ENCODE measurements around the gene PLCD4.

The PLCD4 gene

GRCh38 chr2:218618102-218618860 is 10.6 kb downstream of the PLCD4 start:
- in situ Hi-C loops (cut with MboI; ENCODE audit: low sequenced_read_pairs): no loop called here

DNA sequence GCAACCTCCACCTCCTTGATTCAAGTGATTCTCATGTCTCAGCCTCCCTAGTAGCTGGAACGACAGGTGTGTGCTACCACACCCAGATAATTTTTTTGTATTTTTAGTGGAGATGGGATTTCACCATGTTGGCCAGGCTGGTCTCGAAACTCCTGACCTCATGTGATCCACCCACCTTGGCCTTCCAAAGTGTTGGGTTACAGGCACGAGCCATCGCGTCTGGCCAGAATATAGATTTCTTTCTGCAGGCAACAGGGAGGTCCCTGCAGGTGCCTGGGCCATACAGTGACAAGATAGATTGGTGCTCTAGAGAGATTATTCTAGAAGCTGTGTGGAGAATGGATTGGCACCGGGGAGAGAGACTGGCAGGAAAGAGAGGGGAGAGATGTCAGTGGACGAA is 13.3 kb downstream of the PLCD4 start:
- in situ Hi-C loops (cut with MboI; ENCODE audit: low sequenced_read_pairs): no loop called here

DNA sequence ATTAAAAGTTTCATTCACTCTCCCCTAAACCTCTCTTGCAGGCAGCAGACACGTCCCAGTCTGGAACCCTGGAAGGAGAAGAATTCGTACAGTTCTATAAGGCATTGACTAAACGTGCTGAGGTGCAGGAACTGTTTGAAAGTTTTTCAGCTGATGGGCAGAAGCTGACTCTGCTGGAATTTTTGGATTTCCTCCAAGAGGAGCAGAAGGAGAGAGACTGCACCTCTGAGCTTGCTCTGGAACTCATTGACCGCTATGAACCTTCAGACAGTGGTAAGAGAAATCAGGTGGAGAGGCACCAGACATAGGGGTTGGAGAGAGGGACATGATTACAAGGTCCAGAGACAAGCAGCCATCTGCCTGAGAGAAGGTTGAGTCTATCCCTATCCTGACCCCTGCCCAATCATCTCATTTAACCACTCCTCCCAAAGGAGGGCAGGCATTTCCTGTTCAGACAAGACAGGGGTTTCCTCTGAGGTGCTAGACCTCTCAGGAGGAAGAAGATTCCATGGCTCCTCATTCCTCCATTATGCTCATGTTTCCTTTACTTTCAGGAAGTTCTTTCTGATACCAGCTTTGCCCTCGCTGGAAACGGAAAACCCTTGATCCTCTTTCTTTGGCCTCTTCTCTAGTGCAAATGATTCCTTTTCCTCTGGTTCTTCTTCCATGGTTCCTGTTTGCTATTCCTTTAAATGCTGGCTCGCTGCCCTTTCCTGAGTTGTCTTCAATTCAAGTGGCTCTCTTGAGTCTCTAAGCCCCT is 15.1 kb downstream of the PLCD4 start:
- in situ Hi-C loops (cut with MboI; ENCODE audit: low sequenced_read_pairs): no loop called here

DNA sequence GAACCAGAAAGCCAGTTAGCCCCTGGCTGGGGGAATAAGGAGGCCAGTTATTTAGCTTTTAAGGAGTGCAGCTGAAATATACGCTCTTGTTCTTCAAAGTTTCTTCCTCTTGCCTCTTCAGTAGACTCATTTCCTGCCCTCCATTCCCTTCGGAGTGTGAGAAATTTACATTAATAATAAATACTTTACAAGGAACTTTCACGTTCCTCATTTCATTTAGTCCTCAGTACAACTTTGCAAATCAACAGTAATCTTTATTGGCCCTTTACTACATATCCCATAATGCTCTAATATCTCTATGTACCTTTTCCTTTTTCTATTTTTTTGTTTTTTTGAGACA is 15.6 kb downstream of the PLCD4 start:
- in situ Hi-C loops (cut with MboI; ENCODE audit: low sequenced_read_pairs): no loop called here

DNA sequence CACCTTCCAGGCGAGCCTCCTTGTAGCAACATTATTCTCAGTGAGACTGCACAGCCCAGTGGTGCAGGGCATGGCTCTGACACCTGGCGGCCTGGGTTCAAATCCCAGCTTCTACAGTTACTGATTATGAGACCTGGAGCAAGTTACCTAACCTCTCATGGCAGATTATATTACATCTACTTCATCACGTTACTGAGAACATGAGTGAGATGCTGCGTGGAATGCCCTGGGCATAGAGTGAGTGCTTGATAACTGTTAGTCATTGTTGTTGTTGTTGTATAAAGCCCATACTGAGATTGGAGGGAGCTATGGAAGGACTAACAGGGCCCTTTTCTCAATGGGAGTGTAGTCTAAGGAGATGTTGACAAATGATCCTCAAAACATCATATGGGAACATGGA is 18.7 kb downstream of the PLCD4 start:
- in situ Hi-C loops (cut with MboI; ENCODE audit: low sequenced_read_pairs): no loop called here

DNA sequence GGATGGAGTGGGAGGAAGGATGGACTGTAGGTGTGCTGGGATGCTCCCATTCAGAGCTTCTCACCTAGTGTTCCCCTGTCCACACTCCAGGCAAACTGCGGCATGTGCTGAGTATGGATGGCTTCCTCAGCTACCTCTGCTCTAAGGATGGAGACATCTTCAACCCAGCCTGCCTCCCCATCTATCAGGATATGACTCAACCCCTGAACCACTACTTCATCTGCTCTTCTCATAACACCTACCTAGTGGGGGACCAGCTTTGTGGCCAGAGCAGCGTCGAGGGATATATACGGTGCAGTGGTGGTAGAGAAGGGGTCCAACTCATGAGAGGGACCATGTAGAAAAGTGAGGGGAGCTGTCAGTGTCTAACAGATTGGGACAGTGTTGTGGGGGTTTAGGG is 20.2 kb downstream of the PLCD4 start:
- in situ Hi-C loops (cut with MboI; ENCODE audit: low sequenced_read_pairs): no loop called here

GRCh38 chr2:218631837-218632236 is 24.1 kb downstream of the PLCD4 start:
- in situ Hi-C loops (cut with MboI; ENCODE audit: low sequenced_read_pairs): no loop called here

DNA sequence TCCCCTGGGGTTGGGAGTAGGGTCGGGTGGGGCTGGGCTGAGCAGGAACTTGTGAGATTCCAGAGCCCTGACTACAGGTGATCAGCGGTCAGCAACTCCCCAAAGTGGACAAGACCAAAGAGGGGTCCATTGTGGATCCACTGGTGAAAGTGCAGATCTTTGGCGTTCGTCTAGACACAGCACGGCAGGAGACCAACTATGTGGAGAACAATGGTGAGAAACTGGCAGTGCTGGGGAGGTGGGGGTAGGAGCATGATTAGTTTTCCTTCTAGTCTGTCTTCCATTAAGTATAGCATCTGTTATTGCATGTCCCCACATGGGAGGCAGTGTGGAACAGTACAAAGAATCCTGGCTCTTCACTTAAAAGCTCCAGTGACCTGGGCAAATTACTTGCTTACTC is 28.0 kb downstream of the PLCD4 start:
- in situ Hi-C loops (cut with MboI; ENCODE audit: low sequenced_read_pairs): no loop called here

GRCh38 chr2:218638372-218638771 is 30.7 kb downstream of the PLCD4 start:
- in situ Hi-C loops (cut with MboI; ENCODE audit: low sequenced_read_pairs): no loop called here

DNA sequence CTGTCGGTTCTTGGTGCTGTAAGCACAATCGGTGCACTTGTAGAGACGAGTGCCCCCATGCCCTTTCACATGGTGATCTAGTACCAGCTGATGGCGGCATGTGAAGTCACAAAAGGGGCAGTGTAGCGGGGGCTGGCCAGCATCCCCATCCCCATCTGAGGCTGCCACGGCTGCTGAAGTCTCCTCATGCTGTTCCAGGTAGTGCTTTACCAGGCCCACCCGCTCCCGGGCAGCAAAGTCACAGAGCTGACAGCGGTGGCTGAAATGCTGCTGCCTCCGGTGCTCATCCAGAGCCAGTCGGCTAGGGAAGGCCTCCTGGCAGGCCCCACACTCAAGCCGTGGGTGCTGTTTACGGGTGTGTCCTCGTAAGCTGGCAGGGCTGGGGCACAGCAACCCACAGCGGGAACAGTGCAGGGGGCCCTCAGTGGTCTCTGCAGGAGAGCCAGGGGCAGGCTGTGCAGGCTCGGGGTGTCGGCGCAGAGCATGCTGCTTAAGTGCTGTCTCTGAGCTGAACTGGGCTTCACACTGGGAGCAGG is 34.5 kb downstream of the PLCD4 start:
- in situ Hi-C loops (cut with MboI; ENCODE audit: low sequenced_read_pairs): no loop called here

- in situ Hi-C loops (cut with MboI; ENCODE audit: low sequenced_read_pairs): no loop called here
Observed at GRCh38 chr2:218642786-218643185, 35.1 kb downstream of the PLCD4 start.

DNA sequence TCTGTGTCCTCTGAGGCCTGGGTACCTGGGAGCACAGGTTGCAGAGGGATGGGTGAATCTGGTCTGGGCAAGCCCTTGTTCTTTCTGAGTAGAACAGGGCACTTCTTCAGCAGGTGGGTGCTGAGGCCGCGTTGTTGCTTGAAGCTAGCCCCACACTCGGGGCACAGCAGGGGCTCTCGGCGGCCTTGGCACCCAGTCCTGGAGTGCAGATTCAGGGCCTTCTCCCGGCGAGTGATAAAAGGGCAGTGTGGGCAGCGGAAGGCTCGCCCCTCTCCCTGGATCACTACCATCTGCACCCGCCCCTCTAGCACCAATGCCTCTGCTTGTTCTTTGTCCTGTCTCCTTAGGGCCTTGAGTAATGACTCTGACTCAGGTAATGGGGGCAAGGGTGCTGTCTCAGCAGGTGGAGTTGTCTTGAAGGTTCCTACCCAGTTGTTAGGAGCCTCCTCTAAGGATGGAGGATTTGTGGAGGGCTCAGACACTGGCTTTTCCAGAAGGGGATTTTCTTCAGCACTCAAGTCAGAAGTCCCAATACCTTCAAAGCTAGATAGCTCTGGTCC is 36.1 kb downstream of the PLCD4 start:
- in situ Hi-C loops (cut with MboI; ENCODE audit: low sequenced_read_pairs): no loop called here

- in situ Hi-C loops (cut with MboI; ENCODE audit: low sequenced_read_pairs): no loop called here
Observed at GRCh38 chr2:218644721-218645120, 37.0 kb downstream of the PLCD4 start.

- in situ Hi-C loops (cut with MboI; ENCODE audit: low sequenced_read_pairs): no loop called here
Observed at GRCh38 chr2:218645126-218645525, 37.4 kb downstream of the PLCD4 start.

DNA sequence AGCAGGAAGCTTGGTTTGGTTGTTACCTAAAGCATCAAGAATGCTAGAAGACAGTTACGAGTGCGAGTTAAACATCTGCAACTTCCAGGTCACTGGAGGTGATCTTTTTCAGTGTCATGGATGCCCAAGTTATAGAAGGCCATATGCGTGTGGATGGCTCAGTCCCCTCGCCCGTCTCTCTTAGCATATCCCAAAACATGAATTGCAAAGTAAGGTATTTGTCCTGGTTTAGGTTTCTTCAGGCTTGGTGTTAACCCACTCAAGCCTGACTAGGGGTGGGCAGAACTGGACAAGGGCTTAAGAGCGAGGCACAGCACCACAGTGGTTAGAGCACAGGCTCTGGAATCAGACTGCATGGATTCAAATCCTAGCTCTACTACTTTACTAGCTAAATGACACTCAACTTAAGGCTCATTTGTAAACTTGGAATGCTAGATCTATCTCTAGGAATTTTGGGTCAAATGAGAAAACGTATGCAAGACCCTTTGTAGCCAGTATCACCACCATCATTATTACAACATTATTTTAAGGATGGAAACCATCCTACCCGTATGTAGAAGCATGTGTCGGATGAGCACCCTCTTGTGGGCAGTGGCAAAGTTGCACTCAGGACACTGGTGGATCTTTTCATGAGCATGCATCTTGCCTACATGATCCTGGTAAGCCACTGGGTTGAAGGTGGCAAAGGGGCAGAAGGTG is 40.5 kb downstream of the PLCD4 start:
- in situ Hi-C loops (cut with MboI; ENCODE audit: low sequenced_read_pairs): no loop called here

- in situ Hi-C loops (cut with MboI; ENCODE audit: low sequenced_read_pairs): no loop called here
Observed at GRCh38 chr2:218648787-218649100, 41.0 kb downstream of the PLCD4 start.

DNA sequence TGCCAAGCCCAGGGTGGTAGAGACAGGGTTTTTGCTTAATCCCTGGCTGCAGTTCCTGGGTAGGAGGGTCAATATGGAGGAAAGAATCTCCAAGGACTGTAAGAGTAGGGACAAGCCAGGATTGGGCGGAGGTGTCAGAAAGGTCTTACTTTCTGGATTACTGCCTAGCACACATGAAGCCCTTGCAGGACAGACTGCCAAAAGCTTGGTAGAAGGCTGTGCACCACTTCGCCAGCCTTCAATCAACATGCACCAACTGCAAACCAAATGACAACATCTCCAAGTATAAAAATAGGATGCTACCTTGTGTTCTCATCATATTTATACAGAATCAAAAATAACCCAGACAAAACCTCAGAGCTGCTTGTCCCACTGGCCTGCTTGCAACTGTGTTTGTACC is 48.1 kb downstream of the PLCD4 start:
- in situ Hi-C loops (cut with MboI; ENCODE audit: low sequenced_read_pairs): no loop called here

- in situ Hi-C loops (cut with MboI; ENCODE audit: low sequenced_read_pairs): no loop called here
Observed at GRCh38 chr2:218658671-218659257, 51.1 kb downstream of the PLCD4 start.

DNA sequence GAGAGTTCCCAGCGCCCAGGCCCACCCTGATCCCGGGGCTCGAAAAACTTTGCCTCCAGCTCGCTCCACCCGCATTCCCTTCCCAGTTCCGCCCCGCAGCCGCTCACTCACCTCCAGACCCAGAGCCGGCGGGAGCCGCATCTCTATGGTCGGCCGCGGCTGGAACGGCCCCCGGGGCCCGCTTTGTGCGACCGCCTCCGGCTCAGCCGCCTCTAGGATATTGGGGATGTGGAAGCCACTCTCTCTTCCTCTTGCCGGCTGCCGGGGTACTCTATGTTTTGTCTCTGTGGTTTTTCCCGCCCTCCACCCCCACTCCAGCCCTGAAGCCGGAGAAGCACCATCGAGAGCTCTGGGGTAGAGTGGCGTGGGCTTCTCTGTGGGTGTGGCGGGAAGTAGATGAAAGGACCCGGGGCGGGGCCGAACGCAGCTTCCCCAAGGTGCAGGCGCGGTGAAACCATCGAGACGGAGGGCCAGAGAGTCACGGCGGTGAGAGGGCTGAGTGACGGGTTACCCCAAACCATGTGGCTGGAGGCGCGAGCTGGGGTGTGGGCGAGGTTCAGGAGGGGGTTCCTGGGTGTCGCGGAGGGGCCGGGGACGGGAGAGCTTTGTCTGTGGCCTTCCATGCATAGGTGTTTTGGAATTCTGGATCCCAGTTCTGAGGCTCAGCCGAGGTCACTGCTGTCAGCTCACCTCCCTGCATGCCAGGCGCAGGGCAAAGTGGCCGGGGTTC is 51.7 kb downstream of the PLCD4 start, which contains the start of the genes BCS1L and ZNF142:
TSS of gene BCS1L (plus strand) at position 426 of the 730 bp plus-strand sequence. CDS start 1,305 bp downstream, outside the sequence.
TSS of gene ZNF142 (minus strand) at position 366 of the 730 bp plus-strand sequence. CDS start 3,194 bp downstream, outside the sequence.
- in situ Hi-C loops (cut with MboI; ENCODE audit: low sequenced_read_pairs): no loop called here

- in situ Hi-C loops (cut with MboI; ENCODE audit: low sequenced_read_pairs): no loop called here
Observed at GRCh38 chr2:218659988-218660358, 52.3 kb downstream of the PLCD4 start.
